GM19328 (cell line): ENCODE measurements around the gene MFSD1.

Experiments used
- ATAC-seq: cut with Tn5 transposase; IDR thresholded peaks from one replicate; pipeline ENCODE4 v1.9.1; 2021; ENCODE audit warnings: mild to moderate bottlenecking, moderate library complexity; ENCODE audit not compliant: unreplicated experiment

Gene MFSD1

GRCh38 chr3:158809642-158810041 lies 7.8 kb downstream of the MFSD1 start:
- no peak for ATAC-seq

- ATAC-seq = no peak
Measured at GRCh38 chr3:158810823-158811724, 9.2 kb downstream of the MFSD1 start.

GRCh38 chr3:158819282-158819681 lies 17.4 kb downstream of the MFSD1 start:
- no peak for ATAC-seq

DNA sequence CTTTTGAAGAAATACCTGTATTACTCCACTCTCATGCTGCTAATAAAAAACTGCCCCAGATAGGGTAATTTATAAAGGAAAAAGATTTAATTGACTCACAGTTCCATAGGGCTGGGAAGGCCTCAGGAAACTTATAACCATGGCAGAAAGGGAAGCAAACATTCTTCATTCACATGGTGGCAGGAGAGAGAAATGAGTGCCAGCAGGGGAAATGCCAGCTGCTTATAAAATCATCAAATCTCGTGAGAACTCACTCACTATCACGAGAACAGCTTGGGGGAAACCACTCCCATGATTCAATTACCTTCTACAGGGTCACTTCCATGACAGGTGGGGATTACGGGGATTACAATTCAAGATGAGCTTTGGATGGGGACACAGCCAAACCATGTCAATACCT lies 18.7 kb downstream of the MFSD1 start:
- ATAC-seq = no peak

DNA sequence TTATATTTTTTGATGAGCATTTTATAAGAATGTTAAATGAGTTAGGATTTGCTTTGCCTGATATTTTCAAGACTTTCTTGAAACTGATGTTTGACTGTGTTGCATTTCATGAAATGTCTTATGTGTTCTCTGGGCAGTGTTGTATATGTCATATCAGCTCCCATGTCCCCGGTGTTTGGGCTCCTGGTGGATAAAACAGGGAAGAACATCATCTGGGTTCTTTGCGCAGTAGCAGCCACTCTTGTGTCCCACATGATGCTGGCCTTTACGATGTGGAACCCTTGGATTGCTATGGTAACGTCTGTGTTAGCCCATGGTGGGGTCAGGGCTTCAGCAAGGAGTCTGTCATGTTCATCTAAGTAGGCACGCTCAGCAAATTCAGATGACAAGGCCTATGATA lies 20.0 kb downstream of the MFSD1 start:
- no peak for ATAC-seq

- no peak for ATAC-seq
Measured at GRCh38 chr3:158823426-158823825, 21.6 kb downstream of the MFSD1 start.

DNA sequence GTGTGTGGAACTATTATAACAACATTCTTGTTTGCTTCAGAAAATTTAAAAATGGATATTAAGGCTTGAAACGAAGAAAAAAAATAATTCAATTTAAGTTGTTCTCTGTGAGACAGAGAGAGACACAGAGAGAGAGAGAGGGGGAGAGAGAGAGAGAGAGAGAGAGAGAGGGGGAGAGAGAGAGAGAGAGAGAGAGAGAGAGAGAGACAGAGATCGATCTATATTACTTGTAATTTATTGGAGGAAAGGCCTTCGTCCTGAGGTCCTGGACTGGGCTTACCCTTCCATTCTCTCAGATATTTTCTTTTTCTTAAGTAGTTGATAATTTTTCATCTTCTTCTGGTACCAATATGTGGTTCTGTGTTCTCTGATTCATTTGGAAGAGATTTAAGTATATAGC lies 25.9 kb downstream of the MFSD1 start:
- no peak for ATAC-seq

DNA sequence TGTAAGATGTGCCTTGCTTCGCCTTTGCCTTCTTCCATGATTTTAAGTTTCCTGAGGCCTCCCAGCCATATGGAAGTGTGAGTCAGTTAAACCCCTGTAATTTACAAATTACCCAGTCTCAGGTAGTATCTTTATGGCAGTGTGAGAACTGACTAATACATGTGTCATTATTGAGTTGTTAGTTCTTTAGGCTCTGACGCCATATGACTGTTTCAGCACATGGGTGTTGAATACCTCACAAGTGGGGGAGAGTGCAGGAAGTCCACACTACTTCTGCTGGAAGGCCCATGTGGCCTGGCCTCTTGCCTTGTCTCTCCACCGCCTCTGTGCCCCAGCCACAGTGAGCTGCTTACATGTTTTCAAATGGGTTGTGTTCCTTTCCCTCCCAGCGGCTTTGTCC lies 28.5 kb downstream of the MFSD1 start:
- ATAC-seq = no peak

- ATAC-seq = no peak
Measured at GRCh38 chr3:158831861-158832260, 30.0 kb downstream of the MFSD1 start.

GRCh38 chr3:158835631-158836030 lies 33.8 kb downstream of the MFSD1 start:
- no peak for ATAC-seq

- ATAC-seq = no peak
Measured at GRCh38 chr3:158836312-158836711, 34.5 kb downstream of the MFSD1 start.

DNA sequence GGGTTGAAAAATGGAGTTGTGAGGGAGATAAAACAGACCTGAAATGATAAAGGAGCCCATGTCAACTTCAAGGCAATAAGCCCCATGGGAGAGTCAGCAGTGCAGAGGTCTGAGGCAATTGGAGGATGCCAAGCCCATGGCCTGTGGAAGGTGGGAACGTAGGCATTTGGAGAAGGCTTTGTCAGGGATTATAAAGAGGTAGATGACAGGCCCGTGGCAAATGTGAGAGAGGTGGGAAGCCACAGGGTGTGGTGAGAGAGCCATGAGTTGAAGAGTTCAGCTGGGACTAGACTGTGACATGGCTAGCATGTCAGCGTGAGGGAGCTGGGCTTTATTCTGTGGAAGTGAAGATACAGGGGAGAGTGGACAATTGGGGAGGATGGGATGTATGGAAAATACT lies 35.4 kb downstream of the MFSD1 start:
- no peak for ATAC-seq

DNA sequence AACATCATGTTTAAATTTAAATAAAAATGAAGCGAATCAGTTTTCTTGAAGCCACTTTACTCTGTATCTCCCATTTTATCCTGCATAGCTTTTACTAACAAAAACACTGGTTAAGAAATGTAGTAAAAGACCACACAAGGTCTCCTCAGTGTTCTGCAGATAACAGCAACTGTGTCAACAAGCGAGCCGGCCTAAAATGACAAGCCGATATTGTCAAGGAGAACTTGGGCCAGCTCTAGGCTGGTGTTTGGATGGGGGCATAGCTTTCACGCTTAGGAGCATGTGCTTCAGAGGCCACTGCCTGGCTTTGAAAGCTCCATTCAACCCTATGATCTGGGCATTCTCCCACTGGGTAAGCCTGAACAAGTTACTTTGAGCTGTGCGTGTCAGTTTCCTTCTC lies 38.1 kb downstream of the MFSD1 start:
- ATAC-seq = no peak

GRCh38 chr3:158841387-158841786 lies 39.5 kb downstream of the MFSD1 start:
- no peak for ATAC-seq

DNA sequence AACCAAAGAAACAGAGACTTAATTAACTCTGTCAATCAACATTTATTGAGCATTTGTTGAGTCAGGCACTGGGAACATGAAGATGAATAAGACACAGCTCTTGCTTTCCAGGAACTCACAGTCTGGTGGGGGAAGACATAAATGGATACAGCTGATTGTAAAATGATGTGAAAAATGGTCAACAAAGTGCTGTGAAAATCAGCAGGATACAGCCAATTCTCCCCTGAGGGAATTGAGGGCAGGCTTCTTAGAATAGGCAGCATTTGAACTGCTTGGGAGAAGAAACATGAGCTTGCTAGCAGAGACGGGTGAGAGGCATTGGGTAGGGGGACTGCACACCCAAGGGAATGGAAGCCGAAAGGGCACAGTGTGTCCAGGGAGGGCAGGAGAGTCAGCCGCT lies 41.1 kb downstream of the MFSD1 start:
- ATAC-seq = no peak

DNA sequence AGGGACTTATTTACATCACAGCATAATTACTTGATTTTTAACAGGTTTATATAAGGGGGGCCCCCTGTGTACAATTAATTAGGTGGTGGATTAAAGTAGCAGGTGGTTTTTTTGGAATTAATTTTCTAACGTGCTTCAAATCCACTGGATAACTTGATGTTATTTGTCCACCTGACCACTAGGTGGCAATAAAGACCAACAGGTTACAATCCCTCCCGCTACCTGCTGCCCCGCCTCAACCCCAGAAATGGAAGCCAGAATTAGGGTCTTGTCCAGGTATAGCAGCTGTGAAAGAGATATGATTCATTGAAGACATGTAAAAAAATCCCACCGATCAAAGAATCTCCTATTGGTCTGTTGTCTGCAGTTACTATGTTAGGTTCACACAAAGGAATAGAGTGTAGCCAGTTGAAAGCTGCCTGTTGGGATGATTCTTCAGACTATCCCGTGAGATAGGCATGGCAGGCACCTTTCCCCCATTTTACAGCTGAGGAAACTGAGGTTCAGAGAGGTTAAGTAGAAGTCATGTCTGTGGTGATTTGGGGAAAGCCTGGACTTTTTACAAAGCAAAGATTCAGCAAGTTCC lies 44.0 kb downstream of the MFSD1 start:
- no peak for ATAC-seq

DNA sequence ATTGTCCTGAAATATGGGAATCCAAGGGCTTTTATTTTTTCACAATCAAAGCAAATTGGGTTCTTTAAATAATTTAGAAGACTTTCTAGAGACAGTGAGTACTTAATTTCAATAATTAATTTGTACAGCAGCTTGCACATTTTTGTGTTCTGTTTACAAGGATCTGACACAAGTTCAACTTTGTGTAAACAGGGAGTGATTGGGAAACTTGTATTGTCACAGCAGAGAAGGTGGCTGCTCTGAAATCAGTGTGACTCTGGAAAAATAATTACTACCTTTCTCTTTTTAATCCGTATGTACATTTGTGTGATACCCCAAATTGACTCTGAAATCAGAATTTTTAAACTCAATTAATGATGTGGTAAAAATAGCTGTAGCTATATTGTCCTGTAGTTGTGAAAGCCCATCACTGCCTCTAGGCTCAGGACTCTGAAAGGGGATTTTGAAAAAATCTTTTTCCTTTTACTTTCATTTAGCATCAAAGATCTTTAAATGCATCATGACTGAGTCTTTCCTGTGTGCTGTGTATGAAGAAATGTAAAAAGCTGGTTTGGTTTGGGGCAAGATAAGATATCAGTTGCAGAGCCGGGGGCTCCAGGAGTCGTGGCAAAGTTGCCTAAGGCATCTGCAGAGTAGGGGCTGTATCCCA lies 45.1 kb downstream of the MFSD1 start:
- peak; percentile 78 for ATAC-seq

GRCh38 chr3:158847452-158847821 lies 45.6 kb downstream of the MFSD1 start:
- peak; percentile 23 for ATAC-seq

GRCh38 chr3:158847885-158848284 lies 46.0 kb downstream of the MFSD1 start:
- no peak for ATAC-seq

GRCh38 chr3:158849757-158850156 lies 47.9 kb downstream of the MFSD1 start:
- ATAC-seq = no peak

DNA sequence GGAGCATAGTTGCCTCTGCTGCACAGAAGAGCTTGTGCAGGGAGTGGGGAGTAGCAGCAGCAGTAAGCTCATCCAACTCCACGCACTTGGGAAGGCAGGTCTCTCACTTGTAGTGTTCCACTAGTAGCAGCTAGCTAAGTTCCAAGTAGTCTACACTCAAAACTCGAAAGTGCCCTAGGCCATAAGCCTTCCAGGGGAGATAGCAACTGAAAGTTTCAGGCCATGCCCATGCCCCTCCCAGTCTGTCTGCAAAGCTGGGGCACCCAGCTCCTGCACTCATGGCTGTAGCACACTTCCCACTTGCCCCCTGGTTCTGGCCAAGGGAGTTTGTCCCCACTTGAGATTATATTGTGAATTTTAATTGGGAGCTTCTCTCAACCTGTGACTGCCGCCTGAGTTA lies 57.5 kb downstream of the MFSD1 start:
- no peak for ATAC-seq

DNA sequence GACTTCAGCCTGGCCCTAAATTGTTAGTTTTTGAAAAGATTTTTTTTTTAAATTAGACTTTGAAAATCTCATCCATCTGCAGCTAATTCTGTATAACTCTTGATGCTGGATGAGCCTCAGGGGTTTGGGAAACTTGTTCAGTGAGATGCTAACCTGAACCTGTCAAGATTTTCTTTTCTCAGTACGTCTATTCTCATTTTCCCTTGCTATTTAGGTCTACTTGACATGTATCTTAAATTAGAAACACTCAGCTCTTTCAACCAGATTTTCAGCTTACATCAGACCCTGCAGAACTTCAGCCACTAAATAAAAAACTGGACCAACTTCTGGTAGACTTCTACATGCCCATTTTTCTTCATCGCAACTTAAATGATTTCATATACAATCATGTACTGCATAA lies 61.4 kb downstream of the MFSD1 start:
- ATAC-seq = no peak
